ENCODE data around the gene FKTN. TPM values are rescaled to one million over a fixed set of nuclear protein-coding genes. Genes with fewer than 3 reads are reported as not detected.

Gene FKTN
- total RNA-seq, 2 donors from 2014 or later: 11.7 to 20.8 TPM

- Mint-ChIP-seq H3K4me1 (peaks cover 3% of the 10 kb centered on the region), H3K27ac (no peak overlapping the region), H3K4me3 (no peak overlapping the region), H3K27me3 (ENCODE audit: insufficient read depth) (no peaks in the 10 kb centered on the region), H3K9me3 (peaks cover 22% of the 10 kb centered on the region), H3K36me3 (ENCODE audit: low read depth) (peaks cover 43% of the 10 kb centered on the region)
- DNase-seq: no peak
- Histone ChIP-seq H3K4me3 (ENCODE audit: low read length) (no peak overlapping the region), H3K36me3 (ENCODE audit: control insufficient read depth, insufficient read depth, low read length) (peaks cover 29% of the 10 kb centered on the region), H3K27me3 (ENCODE audit: control insufficient read depth, insufficient read depth, low read length, poor library complexity, severe bottlenecking) (no peaks in the 10 kb centered on the region), H3K27ac (ENCODE audit: low read depth, low read length) (no peak overlapping the region), H3K9me3 (ENCODE audit: control insufficient read depth, low read length) (peaks cover 16% of the 10 kb centered on the region), H3K9ac (ENCODE audit: extremely low read depth, low read length, poor library complexity, severe bottlenecking) (no peak overlapping the region), H3K4me1 (ENCODE audit: control insufficient read depth, insufficient read depth, low read length) (peaks cover 13% of the 10 kb centered on the region)
- TF ChIP-seq CTCF (conservative IDR thresholded peaks at IDR 0.05): no peak
- 83 to 97% methylated on average over 2 to 3 of the region's 3 CpGs for WGBS, 2 experiments (ENCODE audit: insufficient coverage in 1 of 2, insufficient read length in 1 of 2)
Observed at GRCh38 chr9:105531530-105531929, 26.4 kb upstream of the FKTN start.

- no peaks in the 10 kb centered on the region for H3K9me3 Mint-ChIP-seq
- WGBS, 2 experiments (ENCODE audit: insufficient coverage in 1 of 2, insufficient read length in 1 of 2): 96 to 100% methylated on average over 2 to 3 of the region's 3 CpGs
- TF ChIP-seq CTCF (conservative IDR thresholded peaks at IDR 0.05): no peak
Observed at GRCh38 chr9:105535920-105536668, 21.8 kb upstream of the FKTN start.

GRCh38 chr9:105539452-105539851 is 18.5 kb upstream of the FKTN start:
- H3K9ac ChIP-seq (ENCODE audit: extremely low read depth, low read length, poor library complexity, severe bottlenecking): no peak overlapping the region
- peak; percentile 55 for DNase-seq
- H3K36me3 ChIP-seq (ENCODE audit: control insufficient read depth, insufficient read depth, low read length): peaks cover 58% of the 10 kb centered on the region
- Mint-ChIP-seq H3K27ac (no peak overlapping the region), H3K9me3 (peaks cover 9% of the 10 kb centered on the region), H3K36me3 (ENCODE audit: low read depth) (peaks cover 51% of the 10 kb centered on the region), H3K4me3 (no peak overlapping the region), H3K27me3 (ENCODE audit: insufficient read depth) (no peaks in the 10 kb centered on the region), H3K4me1 (no peaks in the 10 kb centered on the region)
- 100% methylated on average over 1 of the region's 1 CpG for WGBS, 2 experiments (ENCODE audit: insufficient coverage in 1 of 2, insufficient read length in 1 of 2)
- no peak overlapping the region for H3K4me3 ChIP-seq (ENCODE audit: low read length)
- peak; percentile 64 for TF ChIP-seq CTCF (conservative IDR thresholded peaks at IDR 0.05)
- no peaks in the 10 kb centered on the region for H3K27me3 ChIP-seq (ENCODE audit: control insufficient read depth, insufficient read depth, low read length, poor library complexity, severe bottlenecking)
- no peak overlapping the region for H3K27ac ChIP-seq (ENCODE audit: low read depth, low read length)
- H3K9me3 ChIP-seq (ENCODE audit: control insufficient read depth, low read length): no peaks in the 10 kb centered on the region
- H3K4me1 ChIP-seq (ENCODE audit: control insufficient read depth, insufficient read depth, low read length): no peaks in the 10 kb centered on the region

More at GRCh38 chr9:105535920-105536668, 21.8 kb upstream of the FKTN start:
- Mint-ChIP-seq H3K36me3 (ENCODE audit: low read depth) (peaks cover 32% of the 10 kb centered on the region), H3K4me1 (peaks cover 3% of the 10 kb centered on the region), H3K27me3 (ENCODE audit: insufficient read depth) (no peaks in the 10 kb centered on the region), H3K27ac (no peak overlapping the region), H3K4me3 (no peak overlapping the region)
- Histone ChIP-seq H3K9ac (ENCODE audit: extremely low read depth, low read length, poor library complexity, severe bottlenecking) (no peak overlapping the region), H3K4me3 (ENCODE audit: low read length) (no peak overlapping the region), H3K4me1 (ENCODE audit: control insufficient read depth, insufficient read depth, low read length) (peaks cover 7% of the 10 kb centered on the region), H3K9me3 (ENCODE audit: control insufficient read depth, low read length) (no peaks in the 10 kb centered on the region), H3K27me3 (ENCODE audit: control insufficient read depth, insufficient read depth, low read length, poor library complexity, severe bottlenecking) (no peaks in the 10 kb centered on the region), H3K27ac (ENCODE audit: low read depth, low read length) (no peak overlapping the region), H3K36me3 (ENCODE audit: control insufficient read depth, insufficient read depth, low read length) (peaks cover 53% of the 10 kb centered on the region)
- DNase-seq: no peak

All from endodermal cell (in vitro differentiated cells).